SIG-M5 treated with dmso at 0.1 percent for 504 hours (cell line): ENCODE measurements around the gene RAD51B.

ENCODE experiments used
- DNase-seq: peaks from one replicate; lab custom pipeline; 2025; ENCODE audit not compliant: unreplicated experiment; lab: John Stamatoyannopoulos, UW

Gene RAD51B

GRCh38 chr14:68634874-68635595 lies 815.5 kb downstream of the RAD51B start:
- DNase-seq: no peak

GRCh38 chr14:68636597-68636996 lies 817.0 kb downstream of the RAD51B start:
- no peak for DNase-seq

DNA sequence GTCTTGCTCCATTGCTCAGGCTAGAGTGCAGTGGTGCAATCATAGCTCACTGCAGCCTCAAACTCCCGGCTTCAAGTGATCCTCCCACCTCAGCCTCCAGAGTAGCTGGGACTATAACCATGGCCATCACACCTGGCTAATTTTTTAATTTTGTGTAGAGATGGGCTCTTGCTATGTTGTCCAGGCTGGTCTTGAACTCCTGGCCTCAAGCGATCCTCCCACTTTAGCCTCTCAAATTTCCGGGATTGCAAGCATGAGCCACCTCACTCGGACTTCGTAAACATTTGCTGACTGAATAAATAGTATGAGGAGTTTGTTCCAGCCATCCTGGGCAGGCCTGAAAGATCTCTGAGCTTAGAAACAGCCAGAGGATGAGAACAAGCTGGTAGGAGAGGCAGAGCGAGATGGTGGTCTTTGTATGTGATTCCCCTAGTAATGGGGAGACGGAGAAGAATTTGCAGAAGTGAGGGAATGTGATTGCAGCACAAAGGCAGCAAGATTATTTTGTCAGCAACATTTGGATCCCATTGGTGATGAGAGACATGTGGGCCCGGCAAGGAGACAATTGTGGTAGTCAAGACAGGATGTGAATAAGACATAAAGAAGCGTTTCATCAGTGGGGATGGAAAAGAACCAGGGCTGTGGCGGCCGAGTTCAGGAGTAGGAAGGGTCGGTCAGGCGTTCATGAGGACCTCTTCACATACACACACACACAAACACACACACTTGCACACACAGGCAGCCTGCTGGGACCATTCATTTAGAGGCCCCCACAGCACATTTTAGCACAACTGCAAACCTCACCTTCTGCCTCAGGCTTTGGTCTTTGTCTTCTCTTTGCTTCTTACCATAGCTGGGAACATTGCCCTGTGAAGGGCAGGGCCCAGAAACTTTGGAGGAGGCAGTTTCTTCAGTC lies 817.8 kb downstream of the RAD51B start:
- DNase-seq: no peak

- DNase-seq: no peak
These were observed 818.8 kb downstream of the RAD51B start for GRCh38 chr14:68638141-68638999.

DNA sequence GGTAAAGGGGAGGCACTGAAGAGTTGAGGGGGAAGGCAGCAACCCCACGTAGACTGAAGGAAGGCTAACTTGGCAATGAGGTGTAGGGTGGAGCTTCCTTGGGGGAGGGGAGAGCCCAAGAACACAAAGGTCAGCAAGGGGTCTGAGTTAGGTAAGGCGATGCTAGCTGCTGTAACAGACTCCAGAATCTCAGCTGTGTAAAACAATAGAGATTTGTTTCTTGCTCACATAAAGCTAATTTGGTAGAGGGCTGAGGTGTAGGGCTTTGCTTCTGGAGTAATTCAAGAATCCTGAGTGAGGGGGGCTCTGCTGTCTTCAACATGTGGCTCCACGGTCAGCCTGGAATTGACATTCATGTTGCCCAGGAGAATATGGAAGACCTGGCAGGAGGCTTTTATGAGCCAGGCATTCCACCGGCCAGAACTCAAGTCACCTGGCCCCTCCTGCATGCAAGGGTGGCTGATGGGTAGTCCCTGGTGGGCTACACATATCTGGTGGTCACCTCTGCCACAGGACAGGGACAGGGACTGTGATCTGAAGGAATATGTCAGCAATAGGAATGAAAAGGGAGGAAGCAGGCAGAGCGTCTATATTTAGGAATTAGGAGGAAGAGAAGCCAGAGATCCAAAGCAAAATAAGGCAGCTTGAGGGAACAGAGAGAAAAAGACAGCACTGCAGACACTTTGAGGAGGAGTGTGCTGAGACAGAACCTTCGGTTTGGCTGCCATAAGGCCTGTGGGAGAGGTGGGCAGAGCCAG lies 819.6 kb downstream of the RAD51B start:
- no peak for DNase-seq

GRCh38 chr14:68639758-68640574 lies 820.4 kb downstream of the RAD51B start:
- DNase-seq: no peak

GRCh38 chr14:68643673-68644072 lies 824.1 kb downstream of the RAD51B start:
- DNase-seq: no peak

GRCh38 chr14:68644101-68644500 lies 824.5 kb downstream of the RAD51B start:
- DNase-seq: no peak

DNA sequence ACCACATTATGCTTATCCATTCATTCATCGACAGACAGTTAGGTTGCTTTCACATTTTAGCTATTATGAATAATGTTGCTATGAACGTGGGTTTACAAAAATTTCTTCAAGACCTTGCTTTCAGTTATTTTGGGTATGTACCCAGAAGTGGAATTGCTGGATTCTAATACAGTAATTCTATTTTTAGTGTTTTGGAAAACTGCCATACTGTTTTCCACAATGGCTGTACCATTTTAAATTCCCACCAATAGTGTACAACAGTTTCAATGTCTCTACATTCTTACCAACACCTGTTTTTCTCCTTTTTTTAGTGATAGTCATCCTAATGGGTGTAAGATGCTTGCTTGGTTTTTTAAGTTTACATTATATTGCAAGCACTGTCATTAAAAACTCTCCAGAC lies 825.8 kb downstream of the RAD51B start:
- DNase-seq: no peak

- DNase-seq: no peak
These were observed 830.1 kb downstream of the RAD51B start for GRCh38 chr14:68649476-68650189.

- DNase-seq: no peak
These were observed 830.9 kb downstream of the RAD51B start for GRCh38 chr14:68650404-68650994.

DNA sequence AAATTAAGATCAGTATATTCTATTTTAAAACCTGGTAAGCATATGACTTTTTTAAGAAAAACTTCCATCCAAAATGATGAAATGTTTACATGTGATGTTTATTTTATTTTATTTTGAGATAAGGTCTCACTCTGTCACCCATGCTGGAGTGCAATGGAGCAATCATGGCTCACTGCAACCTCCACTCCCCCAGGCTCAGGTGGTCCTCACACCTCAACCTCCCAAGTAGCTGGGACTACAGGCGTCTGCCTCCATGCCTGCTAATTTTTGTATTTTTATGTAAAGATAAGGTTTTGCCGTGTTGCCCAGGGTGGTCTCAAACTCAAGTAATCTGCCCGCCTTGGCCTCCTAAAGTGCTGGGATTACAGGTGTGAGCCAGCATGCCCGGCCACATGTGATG lies 831.5 kb downstream of the RAD51B start:
- no peak for DNase-seq

GRCh38 chr14:68651652-68652432 lies 832.3 kb downstream of the RAD51B start:
- DNase-seq: no peak

GRCh38 chr14:68652433-68652690 lies 832.8 kb downstream of the RAD51B start:
- DNase-seq: no peak

GRCh38 chr14:68653108-68653507 lies 833.5 kb downstream of the RAD51B start:
- no peak for DNase-seq

DNA sequence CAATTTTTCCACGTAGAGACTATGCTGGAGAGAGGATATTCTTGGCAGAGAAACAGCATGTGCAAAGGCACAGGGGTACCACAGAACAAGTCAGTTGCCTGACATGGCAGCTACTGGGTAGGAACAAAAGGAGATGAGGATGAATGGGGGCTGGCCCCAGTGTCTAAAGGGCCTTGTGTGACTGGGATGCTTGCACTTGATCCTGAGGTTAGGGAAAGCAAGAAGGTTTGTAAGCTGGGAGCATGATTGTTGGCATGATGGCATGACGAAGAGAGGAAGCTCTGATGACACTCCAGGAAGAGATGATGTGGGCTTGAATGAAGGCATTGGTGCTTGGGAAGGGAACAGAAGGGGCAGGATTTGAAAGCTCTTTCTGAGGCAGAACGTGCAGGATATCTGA lies 834.2 kb downstream of the RAD51B start:
- DNase-seq: no peak

GRCh38 chr14:68654471-68654941 lies 834.9 kb downstream of the RAD51B start:
- DNase-seq: no peak
